Skin epidermis (tissue), 12 donors: ENCODE data around the gene SP140L.
"Not testable (repeated sequence)": the region's sequence is repeated elsewhere in the genome, so short reads cannot be mapped to it uniquely, and the experiment has no call there.

Experiments used
- H3K27ac ChIP-seq, 21 experiments: fragments of 200-600 bp; sonication (generic) in 11 of 21; one replicate each; pipeline ENCODE4 v1.5.0; 2020; ENCODE audit warnings: mild to moderate bottlenecking in 3 of 21, inconsistent platforms in 2 of 21, moderate library complexity in 2 of 21
- H3K4me3 ChIP-seq, 7 experiments: fragments of 200-600 bp; sonication (generic) in 2 of 7; one replicate each; pipeline ENCODE4 v1.5.0; 2020; ENCODE audit warnings: inconsistent platforms in 2 of 7, mild to moderate bottlenecking in 2 of 7, moderate library complexity in 1 of 7

Gene SP140L

GRCh38 chr2:230322561-230323384 lies 4.2 kb upstream of the SP140L start:
- Histone ChIP-seq H3K27ac (no peak overlapping the region), H3K4me3 (no peak overlapping the region)

- Histone ChIP-seq H3K27ac (no peak overlapping the region), H3K4me3 (no peak overlapping the region)
These were observed 3.4 kb upstream of the SP140L start for GRCh38 chr2:230323385-230324106.

GRCh38 chr2:230324503-230324902 lies 2.5 kb upstream of the SP140L start:
- H3K4me3 ChIP-seq, result no peak overlapping the region
- no peak overlapping the region for H3K27ac ChIP-seq

GRCh38 chr2:230325316-230326243 lies 1.4 kb upstream of the SP140L start:
- peak overlapping the region in 1 of 21 experiments; percentile 86 for H3K27ac ChIP-seq

GRCh38 chr2:230327418-230328154 lies 593 bp downstream of the SP140L start:
- H3K27ac ChIP-seq, result peak overlapping the region in 20 of 21 experiments; percentile 14 to 91 (median 82)
- peak overlapping the region; percentile 8 to 39 (median 29) for H3K4me3 ChIP-seq

More at GRCh38 chr2:230325316-230326243, 1.4 kb upstream of the SP140L start:
- H3K4me3 ChIP-seq, result no peak overlapping the region

- peak overlapping the region in 1 of 7 experiments; percentile 33 for H3K4me3 ChIP-seq
- peak overlapping the region in 5 of 21 experiments; percentile 85 to 87 (median 86) for H3K27ac ChIP-seq
These were observed 1.1 kb downstream of the SP140L start for GRCh38 chr2:230328155-230328458.

- Histone ChIP-seq H3K4me3 (no peak overlapping the region), H3K27ac (no peak overlapping the region)
These were observed 3.1 kb downstream of the SP140L start for GRCh38 chr2:230329946-230330605.

- Histone ChIP-seq H3K27ac (no peak overlapping the region), H3K4me3 (no peak overlapping the region)
These were observed 3.7 kb downstream of the SP140L start for GRCh38 chr2:230330725-230331124.

- Histone ChIP-seq H3K4me3 (no peak overlapping the region), H3K27ac (peak overlapping the region in 2 of 21 experiments; percentile 5 to 10)
These were observed 8.5 kb downstream of the SP140L start for GRCh38 chr2:230335461-230335863.

GRCh38 chr2:230335864-230336506 lies 9.0 kb downstream of the SP140L start:
- peak overlapping the region in 1 of 21 experiments; percentile 10 for H3K27ac ChIP-seq
- H3K4me3 ChIP-seq, result no peak overlapping the region

GRCh38 chr2:230341936-230342528 lies 15.0 kb downstream of the SP140L start:
- not testable (repeated sequence) for H3K27ac ChIP-seq

GRCh38 chr2:230343041-230343624 lies 16.1 kb downstream of the SP140L start:
- H3K4me3 ChIP-seq, H3K27ac ChIP-seq: not testable (repeated sequence)

More at GRCh38 chr2:230341936-230342528, 15.0 kb downstream of the SP140L start:
- not testable (repeated sequence) for H3K4me3 ChIP-seq

- no peak overlapping the region for H3K27ac ChIP-seq
- no peak overlapping the region for H3K4me3 ChIP-seq
These were observed 16.8 kb downstream of the SP140L start for GRCh38 chr2:230343747-230344146.

GRCh38 chr2:230346465-230346864 lies 19.5 kb downstream of the SP140L start:
- H3K4me3 ChIP-seq, result no peak overlapping the region
- no peak overlapping the region for H3K27ac ChIP-seq

- H3K4me3 ChIP-seq, result no peak overlapping the region
- no peak overlapping the region for H3K27ac ChIP-seq
These were observed 20.0 kb downstream of the SP140L start for GRCh38 chr2:230346921-230347533.

- H3K4me3 ChIP-seq, result no peak overlapping the region
- H3K27ac ChIP-seq, result no peak overlapping the region
These were observed 20.8 kb downstream of the SP140L start for GRCh38 chr2:230347659-230348305.

- Histone ChIP-seq H3K4me3 (no peak overlapping the region), H3K27ac (no peak overlapping the region)
These were observed 21.8 kb downstream of the SP140L start for GRCh38 chr2:230348787-230349186.
